Erythroblast (primary cell): ENCODE data around the gene TIMP1.

ENCODE experiments used
- GATA1 ChIP-seq: IDR thresholded peaks from 2 replicates; pipeline ENCODE4 v1.6.1; 2011; ENCODE audit warnings: low read depth, mild to moderate bottlenecking, control low read depth, low read length, moderate library complexity
- POLR2A ChIP-seq: IDR thresholded peaks from 2 replicates; pipeline ENCODE4 v1.6.1; 2011; ENCODE audit warnings: mild to moderate bottlenecking, low read length

DNA sequence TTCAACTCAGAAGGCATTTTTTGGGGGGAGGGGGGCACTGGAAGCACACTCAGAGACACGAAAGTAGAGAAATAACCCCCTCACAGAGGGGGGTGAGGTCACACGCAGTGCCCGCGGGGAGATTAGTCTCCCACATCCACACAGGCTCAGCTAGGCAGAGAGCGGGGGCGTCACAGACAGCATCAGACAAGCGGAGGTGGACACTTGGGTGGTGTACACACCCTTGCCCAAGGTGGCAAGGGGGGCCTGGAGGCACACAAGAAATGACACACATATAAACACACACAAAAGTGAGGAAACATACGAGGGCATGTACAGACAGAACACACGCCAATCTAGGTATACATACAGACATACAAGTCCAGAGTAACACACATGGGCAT, 38.1 kb downstream of the TIMP1 start:
- TF ChIP-seq POLR2A (no peak), GATA1 (no peak)
